Activated CD4-positive, alpha-beta T cell treated with anti-CD3 and anti-CD28 coated beads, Interleukin-2, amount 10 ng/mL, durations not matched to agents 24 days and 14 days (primary cell): Measurements from ENCODE around the gene CITED4. TPM values are rescaled to one million over a fixed set of nuclear protein-coding genes. Genes with fewer than 3 reads are reported as not detected.

ENCODE experiments used
- DNase-seq: peaks from one replicate; pipeline ENCODE4 v3.0.0; 2022
- H3K27ac Mint-ChIP-seq: one replicate; pipeline ENCODE4 v1.8.0; 2022; ENCODE audit warnings: mild to moderate bottlenecking, mixed read lengths
- H3K27me3 Mint-ChIP-seq: one replicate; pipeline ENCODE4 v1.8.0; 2022; ENCODE audit warnings: mixed read lengths
- H3K36me3 Mint-ChIP-seq: one replicate; pipeline ENCODE4 v1.8.0; 2022; ENCODE audit warnings: low read depth, mild to moderate bottlenecking, mixed read lengths
- H3K4me1 Mint-ChIP-seq: one replicate; pipeline ENCODE4 v1.8.0; 2021; ENCODE audit warnings: mixed read lengths
- H3K4me3 Mint-ChIP-seq: one replicate; pipeline ENCODE4 v1.8.0; 2022; ENCODE audit warnings: mild to moderate bottlenecking, moderate library complexity, mixed read lengths
- H3K9me3 Mint-ChIP-seq: one replicate; pipeline ENCODE4 v1.8.0; 2021; ENCODE audit warnings: mixed read lengths
- intact Hi-C: fragments of 100-400 bp; cut with micrococcal nuclease; formaldehyde crosslinking; loops from one replicate; pipeline ENCODE4 v1.15.1; 2023
- total RNA-seq: library from RNA; stranded (reverse); gene quantifications from 2 replicates; pipeline ENCODE4 v1.2.3, GENCODE V29; 2022

The CITED4 gene
- total RNA-seq, 1 donor from 2014 or later, result 5.5 TPM

DNA sequence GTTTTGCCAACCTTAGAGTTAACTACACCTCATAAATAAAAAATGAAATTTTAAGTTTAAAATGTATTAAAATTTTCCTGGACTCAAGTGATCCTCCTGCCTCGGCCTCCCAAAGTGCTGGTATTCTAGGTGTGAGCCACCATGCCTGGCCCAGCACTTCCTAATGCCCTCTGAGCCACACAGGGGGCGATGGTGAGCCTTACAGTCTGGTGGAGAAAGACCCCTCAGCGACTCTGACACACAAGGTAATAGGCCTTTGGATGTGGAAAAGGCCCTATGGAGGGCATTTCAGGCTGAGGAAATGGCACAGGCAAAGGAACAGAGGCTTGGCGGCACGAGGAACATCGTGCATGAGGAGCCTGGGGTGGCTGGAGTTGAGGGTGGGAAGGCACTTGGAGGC lies 6.7 kb downstream of the CITED4 start:
- Mint-ChIP-seq H3K27ac (no peak overlapping the region), H3K9me3 (no peaks in the 10 kb centered on the region), H3K4me3 (no peak overlapping the region), H3K27me3 (peaks cover 21% of the 10 kb centered on the region), H3K4me1 (peaks cover 2% of the 10 kb centered on the region), H3K36me3 (no peaks in the 10 kb centered on the region)
- peak; percentile 74 for DNase-seq
- intact Hi-C loops, result no loop called here

DNA sequence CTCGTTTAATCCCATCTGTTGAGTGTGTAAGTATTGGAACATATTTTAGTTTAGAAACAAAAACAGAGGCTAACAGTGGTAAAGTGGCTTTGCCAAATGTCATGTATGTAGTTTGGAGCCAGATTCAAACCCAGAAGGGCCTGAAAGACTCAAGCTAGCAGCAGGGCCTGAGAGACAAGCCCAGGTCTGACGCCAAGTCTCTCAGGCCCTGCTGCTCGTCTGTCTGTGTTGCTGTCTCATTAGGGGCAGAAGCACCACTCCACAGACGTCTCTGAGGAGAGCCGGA lies 8.3 kb downstream of the CITED4 start:
- no peak for DNase-seq
- Mint-ChIP-seq H3K27ac (no peak overlapping the region), H3K4me1 (peaks cover 6% of the 10 kb centered on the region), H3K27me3 (peaks cover 7% of the 10 kb centered on the region), H3K9me3 (no peaks in the 10 kb centered on the region), H3K36me3 (no peaks in the 10 kb centered on the region), H3K4me3 (no peak overlapping the region)
- intact Hi-C loops, result no loop called here

DNA sequence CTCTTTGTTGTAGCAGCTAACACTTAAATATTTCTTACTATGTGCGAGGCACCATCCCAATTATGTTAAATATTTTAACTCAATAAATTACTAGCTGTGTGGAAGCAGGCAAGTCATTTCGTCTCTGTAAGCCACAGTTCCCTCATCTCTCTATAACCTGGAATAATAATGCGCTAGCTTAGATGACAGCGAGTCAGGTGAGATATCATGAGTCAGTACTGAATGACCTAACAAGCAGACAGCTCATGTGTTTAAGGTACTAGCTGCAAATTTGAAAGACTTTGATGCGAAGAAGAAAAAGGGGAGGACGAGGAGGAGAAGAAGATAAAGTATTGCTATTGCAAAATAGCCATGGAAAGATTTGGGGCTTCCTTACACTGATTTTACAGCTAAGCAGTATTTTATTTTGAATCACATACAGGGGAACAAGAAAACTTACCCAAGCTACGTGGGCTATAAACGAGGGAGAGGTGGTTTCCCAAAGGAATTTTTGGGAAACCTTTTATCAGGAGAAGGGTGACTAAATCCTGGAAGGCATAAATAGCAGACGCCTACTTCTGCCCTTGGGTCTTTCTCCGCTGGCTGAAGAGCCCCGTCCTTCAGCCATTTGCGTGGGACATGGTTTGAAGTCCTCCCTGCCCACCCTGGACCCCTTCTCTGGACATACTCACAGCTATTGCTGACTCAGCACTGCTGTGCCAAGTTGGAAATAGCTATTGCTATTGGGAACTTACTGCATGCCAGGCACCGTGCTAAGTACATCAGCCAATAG lies 8.9 kb downstream of the CITED4 start:
- Mint-ChIP-seq H3K9me3 (no peaks in the 10 kb centered on the region), H3K27ac (no peak overlapping the region), H3K27me3 (peaks cover 2% of the 10 kb centered on the region), H3K4me1 (peaks cover 8% of the 10 kb centered on the region), H3K4me3 (no peak overlapping the region), H3K36me3 (no peaks in the 10 kb centered on the region)
- DNase-seq, result no peak
- intact Hi-C loops, result no loop called here

DNA sequence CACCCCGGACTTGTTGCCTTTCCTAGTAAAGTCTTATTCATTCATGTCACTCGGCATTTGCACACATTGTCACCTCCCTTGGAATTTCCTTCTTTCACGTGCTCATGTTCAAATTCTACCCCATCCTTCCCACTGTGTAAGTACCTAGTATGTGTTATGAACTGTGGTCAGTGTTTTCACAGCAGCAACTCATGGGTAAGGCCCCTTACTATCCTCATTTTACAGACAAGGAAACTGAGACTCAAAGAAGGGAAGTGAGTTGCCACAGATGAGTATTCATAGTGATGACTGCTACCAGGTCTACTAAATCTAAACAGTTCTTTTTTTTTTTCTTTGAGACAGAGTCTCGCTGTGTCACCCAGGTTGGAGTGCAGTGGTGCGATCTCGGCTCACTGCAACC lies 10.5 kb downstream of the CITED4 start:
- intact Hi-C loops, result loop anchor here (2.0 kb wide), 1 partner anchor 101 kb away; no protein-coding TSS in a partner anchor
- Mint-ChIP-seq H3K36me3 (no peaks in the 10 kb centered on the region), H3K9me3 (no peaks in the 10 kb centered on the region), H3K27me3 (no peaks in the 10 kb centered on the region), H3K4me1 (peaks cover 13% of the 10 kb centered on the region), H3K27ac (no peak overlapping the region), H3K4me3 (no peak overlapping the region)
- DNase-seq, result no peak

DNA sequence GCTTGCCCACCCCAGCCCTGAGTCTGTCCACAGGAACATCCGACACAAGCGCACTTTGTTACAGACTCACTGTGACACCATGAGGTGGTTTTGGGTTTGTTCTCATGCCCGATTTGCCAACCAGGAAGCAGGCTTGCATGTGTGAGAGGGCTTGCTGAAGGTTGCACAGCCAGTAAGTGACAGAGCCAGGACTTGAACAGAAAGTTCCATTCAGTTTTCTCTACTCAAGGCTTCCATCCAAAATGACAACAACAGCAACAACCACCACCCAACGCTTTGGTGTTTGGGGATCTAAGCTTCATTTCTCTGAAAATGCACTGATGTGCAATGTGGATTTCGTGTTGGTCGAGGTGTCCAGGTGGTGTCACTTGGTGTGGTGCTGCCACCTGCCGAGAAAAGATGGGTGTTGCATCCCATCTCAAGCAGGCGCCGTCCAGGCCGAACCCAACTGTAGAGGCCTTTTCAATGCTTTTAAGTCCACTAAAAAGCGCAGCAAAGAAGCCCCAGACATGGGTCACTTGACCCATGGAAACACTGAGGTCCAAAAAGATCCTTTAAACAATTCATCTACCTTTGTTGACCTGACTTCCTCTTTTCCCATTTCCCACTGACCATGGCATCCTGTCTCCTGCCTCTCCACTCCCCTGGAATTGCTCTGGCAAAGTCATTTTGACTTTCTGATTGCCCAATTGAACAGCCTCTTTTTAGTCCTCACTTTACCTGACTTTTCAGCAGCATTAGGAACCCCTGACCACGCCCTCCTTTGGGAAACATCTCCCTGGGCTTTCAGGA lies 12.2 kb downstream of the CITED4 start:
- H3K4me1 Mint-ChIP-seq, result peaks cover 28% of the 10 kb centered on the region
- peak overlapping the region; percentile 26 for H3K4me3 Mint-ChIP-seq
- intact Hi-C loops, result loop anchor here (1.0 to 10.0 kb wide), 4 partner anchors 76 to 238 kb away; partner anchors contain the start of gene NFYC
- peak overlapping the region; percentile 55 for H3K27ac Mint-ChIP-seq
- no peaks in the 10 kb centered on the region for H3K27me3 Mint-ChIP-seq
- no peaks in the 10 kb centered on the region for H3K9me3 Mint-ChIP-seq
- peak; percentile 94 for DNase-seq
- H3K36me3 Mint-ChIP-seq, result no peaks in the 10 kb centered on the region

DNA sequence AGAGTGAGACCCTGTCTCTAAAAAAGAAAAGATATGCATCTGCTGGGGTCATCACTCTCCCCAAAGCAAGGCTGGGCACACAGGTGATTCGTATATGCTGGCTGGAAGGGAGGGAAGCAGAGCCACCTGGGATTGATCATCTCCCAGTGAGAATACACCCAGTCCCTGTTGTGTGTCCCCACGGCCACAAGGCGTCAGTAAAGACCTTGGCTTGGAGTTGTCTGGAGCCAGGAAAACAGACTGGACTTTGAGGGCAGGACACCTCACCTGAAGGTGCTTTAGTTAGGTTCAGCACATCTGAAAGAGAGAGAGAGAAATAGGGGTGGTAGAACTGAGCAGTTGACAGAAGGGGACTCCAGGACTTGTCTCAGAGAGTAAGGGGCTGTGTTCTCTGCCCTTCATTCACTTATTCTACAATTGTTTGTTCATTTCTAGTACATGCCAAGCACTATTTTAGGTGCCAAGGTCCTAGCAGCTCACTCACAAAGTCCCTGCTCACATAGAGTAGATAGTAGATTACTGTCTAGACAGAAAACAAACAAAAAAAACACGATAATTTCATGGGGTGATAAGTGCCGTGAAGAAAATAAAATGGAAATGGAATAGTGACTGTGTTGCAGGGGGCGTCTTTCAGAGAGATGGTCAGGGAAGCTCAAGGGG lies 13.5 kb downstream of the CITED4 start:
- Mint-ChIP-seq H3K4me3 (no peak overlapping the region), H3K27me3 (no peaks in the 10 kb centered on the region), H3K27ac (peak overlapping the region; percentile 10), H3K36me3 (no peaks in the 10 kb centered on the region), H3K9me3 (no peaks in the 10 kb centered on the region), H3K4me1 (peaks cover 35% of the 10 kb centered on the region)
- peak; percentile 66 for DNase-seq
- intact Hi-C loops, result loop anchor here (10.0 kb wide), 1 partner anchor 154 kb away; the partner anchor contains the start of gene NFYC

DNA sequence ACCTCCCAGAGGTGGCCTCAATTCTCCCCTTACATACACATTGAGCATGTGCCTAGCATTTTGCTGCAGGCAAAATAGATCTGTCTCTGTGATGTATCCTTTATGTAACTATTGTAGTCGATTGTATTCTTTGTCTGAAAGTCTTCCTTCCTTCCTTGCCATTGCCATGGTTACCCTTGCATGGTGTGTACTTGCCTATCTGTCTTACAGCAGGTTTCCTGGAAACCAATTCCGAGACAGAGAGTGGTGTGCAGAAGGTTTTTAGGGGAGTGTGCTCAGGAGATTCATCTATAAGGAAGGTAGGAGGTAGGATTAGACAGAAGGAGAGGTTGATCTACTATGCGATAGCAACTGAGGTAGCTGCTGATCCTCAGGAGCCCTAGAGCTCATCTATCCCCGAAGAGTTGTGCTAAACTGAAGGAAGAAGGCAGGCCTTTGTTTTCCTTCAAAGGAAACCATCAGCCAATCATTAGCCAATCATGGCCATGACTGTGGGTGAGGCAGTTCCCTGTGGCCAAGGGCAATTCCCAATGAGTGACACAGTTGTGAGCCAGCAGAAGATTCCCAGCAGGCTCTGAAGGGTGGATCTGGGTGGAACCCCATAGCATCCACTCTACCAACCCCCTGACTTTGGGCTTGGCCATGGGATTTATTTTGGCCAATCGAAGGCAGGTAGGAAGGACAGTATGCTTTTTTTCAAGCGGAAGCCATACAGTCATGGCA lies 15.0 kb downstream of the CITED4 start:
- peaks cover 2% of the 10 kb centered on the region for H3K36me3 Mint-ChIP-seq
- no peak overlapping the region for H3K27ac Mint-ChIP-seq
- no peak for DNase-seq
- H3K9me3 Mint-ChIP-seq, result peaks cover 5% of the 10 kb centered on the region
- H3K4me1 Mint-ChIP-seq, result peaks cover 37% of the 10 kb centered on the region
- peaks cover 3% of the 10 kb centered on the region for H3K27me3 Mint-ChIP-seq
- intact Hi-C loops, result loop anchor here (10.0 kb wide), 1 partner anchor 152 kb away; the partner anchor contains the start of gene NFYC
- H3K4me3 Mint-ChIP-seq, result no peak overlapping the region

DNA sequence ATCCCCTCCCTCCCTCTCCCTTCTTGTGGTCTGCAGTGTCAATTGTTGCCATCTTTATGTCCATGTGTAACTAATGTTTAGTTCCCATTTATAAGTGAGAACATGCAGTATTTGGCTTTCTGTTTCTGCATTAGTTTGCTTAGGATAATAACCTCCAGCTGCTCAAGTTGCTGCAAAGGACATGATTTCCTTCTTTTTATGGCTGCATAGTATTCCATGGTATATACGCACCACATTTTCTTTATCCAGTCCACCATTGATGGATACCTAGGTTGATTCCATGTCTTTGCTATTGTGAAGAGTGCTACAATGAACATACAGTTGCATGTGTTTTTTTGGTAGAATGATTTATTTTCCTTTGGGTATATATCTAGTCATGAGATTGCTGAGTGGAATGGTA lies 16.3 kb downstream of the CITED4 start:
- peaks cover 2% of the 10 kb centered on the region for H3K36me3 Mint-ChIP-seq
- peaks cover 6% of the 10 kb centered on the region for H3K9me3 Mint-ChIP-seq
- intact Hi-C loops, result loop anchor here (10.0 kb wide), 1 partner anchor 151 kb away; the partner anchor contains the start of gene NFYC
- peaks cover 3% of the 10 kb centered on the region for H3K27me3 Mint-ChIP-seq
- no peak for DNase-seq
- no peak overlapping the region for H3K27ac Mint-ChIP-seq
- H3K4me3 Mint-ChIP-seq, result no peak overlapping the region
- H3K4me1 Mint-ChIP-seq, result peaks cover 43% of the 10 kb centered on the region

DNA sequence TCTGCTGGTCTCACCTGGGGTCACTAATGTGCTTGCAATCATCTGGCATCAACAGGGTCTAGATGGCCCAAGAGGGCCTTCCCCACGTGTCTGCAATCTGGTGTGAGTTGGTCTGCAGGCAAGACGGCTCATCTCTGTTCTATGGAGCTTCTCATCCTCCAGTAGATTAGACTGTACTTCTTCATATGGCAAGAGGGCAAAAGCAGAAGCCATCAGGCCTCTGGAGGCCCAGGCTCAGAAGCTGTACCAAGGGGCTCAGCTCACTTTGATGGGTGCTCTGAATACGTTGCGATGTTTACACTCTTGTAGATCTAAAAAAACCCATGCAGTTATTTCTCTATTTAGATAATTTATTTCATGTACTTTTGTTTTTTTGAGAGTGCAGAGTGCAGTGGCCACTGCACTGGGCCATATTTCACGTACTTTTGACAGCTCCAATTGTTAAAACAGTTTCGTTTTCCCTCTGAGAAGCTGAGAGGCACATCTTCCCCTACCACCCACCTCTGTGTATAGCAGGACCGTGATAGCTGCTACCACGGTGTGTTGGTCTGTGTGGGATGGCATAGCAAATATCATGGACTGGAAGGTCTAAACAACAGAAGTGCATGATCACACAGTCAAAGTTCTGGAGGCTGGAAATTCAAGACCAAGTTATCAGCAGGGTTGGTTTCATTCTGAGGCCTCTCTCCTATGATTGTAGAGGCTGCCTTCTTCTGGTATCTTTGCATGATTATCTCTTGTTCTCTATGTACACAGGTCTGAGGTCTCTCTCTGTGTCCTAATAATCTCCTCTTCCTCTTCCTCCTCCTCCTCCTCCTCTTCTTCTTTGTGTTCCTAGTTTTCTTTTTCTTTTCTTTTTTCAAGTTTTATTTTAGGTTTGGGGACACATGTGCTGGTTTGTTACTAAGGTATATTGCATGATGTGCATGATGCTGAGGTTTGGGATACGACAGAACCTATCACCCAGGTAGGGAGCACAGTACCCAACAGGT lies 17.0 kb downstream of the CITED4 start:
- Mint-ChIP-seq H3K27ac (peak overlapping the region; percentile 71), H3K4me1 (peaks cover 50% of the 10 kb centered on the region)

DNA sequence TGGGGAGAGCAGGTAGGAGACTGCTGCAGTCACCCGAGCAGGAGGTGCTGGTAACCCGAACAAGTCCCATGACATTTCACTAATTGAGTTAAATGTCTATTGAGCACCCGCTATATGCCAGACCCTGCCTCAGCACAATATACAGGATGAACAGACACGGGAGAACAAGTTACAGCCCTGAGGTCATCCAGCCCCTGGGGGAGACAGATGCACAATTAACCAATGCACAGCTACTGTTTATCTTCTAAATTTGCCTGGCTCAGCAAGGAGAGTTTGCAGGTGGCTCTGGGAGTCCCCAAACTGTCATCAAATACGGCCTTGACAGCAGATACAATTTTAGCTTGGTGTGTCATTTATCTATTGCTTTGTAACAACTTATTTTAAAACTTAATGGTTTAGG lies 18.1 kb downstream of the CITED4 start:
- H3K9me3 Mint-ChIP-seq, result peaks cover 6% of the 10 kb centered on the region
- peaks cover 3% of the 10 kb centered on the region for H3K27me3 Mint-ChIP-seq

More for the DNA sequence above, 17.0 kb downstream of the CITED4 start:
- Mint-ChIP-seq H3K9me3 (peaks cover 6% of the 10 kb centered on the region), H3K4me3 (peak overlapping the region; percentile 47), H3K27me3 (peaks cover 3% of the 10 kb centered on the region), H3K36me3 (peaks cover 2% of the 10 kb centered on the region)
- DNase-seq, result peak; percentile 73
- intact Hi-C loops, result loop anchor here (10.0 kb wide), 1 partner anchor 150 kb away; the partner anchor contains the start of gene NFYC

DNA sequence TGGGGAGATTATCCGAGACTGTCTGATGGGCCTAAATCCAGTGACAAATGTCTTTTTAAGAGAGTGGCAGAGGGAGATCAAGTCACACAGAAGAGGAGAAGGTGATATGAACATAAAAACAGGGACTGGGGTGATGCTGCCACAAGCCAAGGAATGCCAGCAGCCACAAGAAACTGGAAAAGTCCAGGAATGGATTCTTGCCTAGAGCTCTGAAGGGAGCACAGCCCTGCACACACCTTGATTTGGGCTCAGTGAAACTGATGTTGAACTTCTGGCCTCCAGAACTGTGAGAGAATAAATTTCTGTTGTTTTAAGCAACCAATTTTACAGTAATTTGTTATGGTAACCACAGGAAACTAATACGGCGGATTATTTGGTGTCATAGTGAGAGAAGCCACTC lies 19.5 kb downstream of the CITED4 start:
- H3K9me3 Mint-ChIP-seq, result peaks cover 6% of the 10 kb centered on the region
- H3K4me3 Mint-ChIP-seq, result no peak overlapping the region
- H3K27ac Mint-ChIP-seq, result no peak overlapping the region
- no peak for DNase-seq
- intact Hi-C loops, result loop anchor here (10.0 kb wide), 1 partner anchor 148 kb away; the partner anchor contains the start of gene NFYC
- H3K27me3 Mint-ChIP-seq, result peaks cover 3% of the 10 kb centered on the region
- H3K4me1 Mint-ChIP-seq, result peaks cover 50% of the 10 kb centered on the region
- H3K36me3 Mint-ChIP-seq, result peaks cover 2% of the 10 kb centered on the region

More for the DNA sequence above, 18.1 kb downstream of the CITED4 start:
- H3K4me3 Mint-ChIP-seq, result no peak overlapping the region
- H3K36me3 Mint-ChIP-seq, result peaks cover 2% of the 10 kb centered on the region
- H3K4me1 Mint-ChIP-seq, result peaks cover 51% of the 10 kb centered on the region
- DNase-seq, result no peak
- intact Hi-C loops, result loop anchor here (10.0 kb wide), 1 partner anchor 149 kb away; the partner anchor contains the start of gene NFYC
- no peak overlapping the region for H3K27ac Mint-ChIP-seq

DNA sequence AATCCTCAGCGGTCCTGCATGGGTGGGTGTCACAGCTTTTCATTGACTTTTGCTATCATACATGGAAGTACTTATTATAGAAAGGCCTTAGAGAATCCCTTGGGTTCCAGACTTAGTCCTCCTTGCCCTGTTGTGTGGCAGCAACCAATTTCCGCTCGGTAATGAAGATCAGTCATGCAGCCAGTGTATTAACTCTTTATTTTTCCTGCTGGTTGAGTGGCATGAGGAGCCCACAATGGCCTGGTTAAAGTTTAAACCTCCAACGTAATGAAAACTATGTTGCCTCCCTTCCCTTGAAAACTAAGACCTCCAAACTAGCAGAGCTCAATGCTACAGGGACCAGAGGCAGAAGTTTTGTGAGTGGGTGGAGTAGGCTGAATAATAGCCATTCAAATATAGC lies 20.0 kb downstream of the CITED4 start:
- intact Hi-C loops, result loop anchor here (10.0 kb wide), 1 partner anchor 147 kb away; the partner anchor contains the start of gene NFYC
- peaks cover 6% of the 10 kb centered on the region for H3K9me3 Mint-ChIP-seq
- H3K27me3 Mint-ChIP-seq, result peaks cover 3% of the 10 kb centered on the region
- no peak overlapping the region for H3K27ac Mint-ChIP-seq
- no peak overlapping the region for H3K4me3 Mint-ChIP-seq
- peaks cover 49% of the 10 kb centered on the region for H3K4me1 Mint-ChIP-seq
- no peak for DNase-seq
- peaks cover 2% of the 10 kb centered on the region for H3K36me3 Mint-ChIP-seq
